Measurements from ENCODE around the gene FNBP1. TPM values are rescaled to one million over a fixed set of nuclear protein-coding genes. Genes with fewer than 3 reads are reported as not detected.

FNBP1 gene
- total and polyA plus RNA-seq, 2 of the 8 experiments (the other 6 are each of a cell fraction or from before 2014, with no cell fraction given) = 7.2 to 40.9 TPM

GRCh38 chr9:129853614-129854013 is 189.4 kb downstream of the FNBP1 start:
- Histone ChIP-seq H3K23me2 (ENCODE audit: low read depth, low read length) (no peaks in the 10 kb centered on the region), H3K79me1 (ENCODE audit: low read depth, low read length) (no peaks in the 10 kb centered on the region), H2BK20ac (ENCODE audit: low read length) (no peak overlapping the region), H3K56ac (replicated peaks; ENCODE audit: insufficient read length, low read depth, low read length) (no peak overlapping the region), H3K4me3 (ENCODE audit: extremely low read depth in 1 of 4, insufficient read depth in 2 of 4, low read depth in 3 of 4, low read length in 4 of 4) (no peak overlapping the region), H2BK5ac (ENCODE audit: low read depth, low read length) (no peak overlapping the region), H3K14ac (ENCODE audit: insufficient read length) (no peak overlapping the region), H3K79me2 (ENCODE audit: control insufficient read depth in 1 of 2, insufficient read depth in 2 of 2, low read length in 2 of 2) (no peaks in the 10 kb centered on the region), H4K20me1 (replicated peaks in 1 of 2; ENCODE audit: control insufficient read depth in 1 of 2, insufficient read depth in 2 of 2, low read length in 2 of 2) (peaks cover 2 to 6% of the 10 kb centered on the region in 2 experiments), H3K27me3 (replicated peaks in 1 of 4; ENCODE audit: control insufficient read depth in 3 of 4, extremely low read depth in 1 of 4, insufficient read depth in 3 of 4, low read length in 3 of 4) (no peaks in the 10 kb centered on the region), H2AFZ (ENCODE audit: low read length) (no peak overlapping the region), H3K27ac (ENCODE audit: low read depth, low read length) (no peak overlapping the region), H3K36me3 (ENCODE audit: control insufficient read depth in 2 of 4, insufficient read depth in 4 of 4, low read length in 3 of 4) (peaks cover 0 to 9% (median 1%) of the 10 kb centered on the region in 4 experiments; a peak in 2 of 8 replicates), H3K4ac (replicated peaks; ENCODE audit: insufficient read length, low read depth, low read length) (no peak overlapping the region), H2BK12ac (ENCODE audit: low read depth, low read length) (no peak overlapping the region), H4K5ac (ENCODE audit: insufficient read length, low read depth, low read length) (no peak overlapping the region), H3K18ac (ENCODE audit: extremely low read depth, low read length) (no peak overlapping the region), H4K91ac (replicated peaks; ENCODE audit: insufficient read length, low read length) (no peak overlapping the region), H4K8ac (ENCODE audit: extremely low read depth, insufficient read depth, low read length) (no peak overlapping the region), H3K9me3 (ENCODE audit: insufficient read depth in 2 of 2, low read depth in 1 of 2, low read length in 1 of 2) (no peaks in the 10 kb centered on the region), H2AK5ac (ENCODE audit: low read depth, low read length) (no peak overlapping the region), H2BK120ac (replicated peaks; ENCODE audit: low read depth, low read length) (no peak overlapping the region), H3K9ac (replicated peaks in 1 of 4; ENCODE audit: extremely low read depth in 1 of 4, low read depth in 3 of 4, low read length in 3 of 4) (no peak overlapping the region), H3K4me2 (ENCODE audit: insufficient read depth in 1 of 2, low read depth in 2 of 2, low read length in 2 of 2) (no peak overlapping the region), H3K4me1 (replicated peaks in 1 of 4; ENCODE audit: control insufficient read depth in 3 of 4, insufficient read depth in 4 of 4, low read length in 3 of 4) (no peaks in the 10 kb centered on the region), H3K23ac (ENCODE audit: insufficient read length) (no peak overlapping the region), H2BK15ac (ENCODE audit: low read length) (no peak overlapping the region)
- DNase-seq (ENCODE audit: low read depth in 1 of 2, low spot score in 2 of 2) (no peak), FAIRE-seq (no peak)
- 57% methylated on average over 3 of the region's 3 CpGs; no CpG with 5 or more reads in 1 of the 2 experiments for WGBS, 2 experiments (ENCODE audit: extremely low coverage in 1 of 2, insufficient coverage in 1 of 2, insufficient read length in 1 of 2, insufficient replicate concordance in 2 of 2, low coverage in 1 of 2, low lambda C conversion rate in 2 of 2, missing lambda C conversion rate in 1 of 2)
- POLR2A ChIA-PET (ENCODE audit: partially characterized antibody) = interaction anchor here (1.5 kb wide), 1 partner anchor 10 kb away, joined by 3 read pairs; no protein-coding TSS in a partner anchor
- CTCF ChIA-PET (ENCODE audit: partially characterized antibody) = interaction anchor here (0.6 to 1.6 kb wide), 3 partner anchors 89 to 296 kb away, joined by 3 to 4 read pairs (median 3); no protein-coding TSS in a partner anchor
- TF ChIP-seq CTCF (IDR thresholded peaks at IDR 0.05; ENCODE audit: control extremely low read depth in 1 of 3, insufficient read depth in 1 of 3, low read depth in 1 of 3, low read length in 3 of 3) (no peak), YY1 (IDR thresholded peaks at IDR 0.05; ENCODE audit: low read depth, low read length) (no peak), SP4 (IDR thresholded peaks at IDR 0.05; ENCODE audit: low read length) (no peak), CHD2 (IDR thresholded peaks at IDR 0.05; ENCODE audit: low read length) (no peak), TAF7 (optimal IDR thresholded peaks at IDR 0.05; ENCODE audit: borderline replicate concordance, low read depth, low read length) (no peak), SP2 (IDR thresholded peaks at IDR 0.05; ENCODE audit: low read length) (no peak), KDM1A (IDR thresholded peaks at IDR 0.05; ENCODE audit: borderline replicate concordance, low read length) (no peak), RBBP5 (IDR thresholded peaks at IDR 0.05; ENCODE audit: borderline replicate concordance, low read depth, low read length) (no peak), GTF2F1 (IDR thresholded peaks at IDR 0.05; ENCODE audit: borderline replicate concordance, low read depth, low read length) (no peak), ZNF274 (IDR thresholded peaks at IDR 0.05; ENCODE audit: borderline replicate concordance, extremely low read depth, low read length) (no peak), POU5F1 (IDR thresholded peaks at IDR 0.05; ENCODE audit: low read depth, low read length) (no peak)
- TF ChIP-seq, protein P1, sequence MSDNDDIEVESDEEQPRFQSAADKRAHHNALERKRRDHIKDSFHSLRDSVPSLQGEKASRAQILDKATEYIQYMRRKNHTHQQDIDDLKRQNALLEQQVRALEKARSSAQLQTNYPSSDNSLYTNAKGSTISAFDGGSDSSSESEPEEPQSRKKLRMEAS (IDR thresholded peaks at IDR 0.05) = no peak
